GM18870 (cell line): ENCODE measurements around the gene IKZF3.
"Not testable (repeated sequence)": the region's sequence is repeated elsewhere in the genome, so short reads cannot be mapped to it uniquely, and the experiment has no call there.

Experiments used
- ATAC-seq: cut with Tn5 transposase; IDR thresholded peaks from one replicate; pipeline ENCODE4 v1.9.1; 2021; ENCODE audit warnings: moderate library complexity; ENCODE audit not compliant: unreplicated experiment

The IKZF3 gene

DNA sequence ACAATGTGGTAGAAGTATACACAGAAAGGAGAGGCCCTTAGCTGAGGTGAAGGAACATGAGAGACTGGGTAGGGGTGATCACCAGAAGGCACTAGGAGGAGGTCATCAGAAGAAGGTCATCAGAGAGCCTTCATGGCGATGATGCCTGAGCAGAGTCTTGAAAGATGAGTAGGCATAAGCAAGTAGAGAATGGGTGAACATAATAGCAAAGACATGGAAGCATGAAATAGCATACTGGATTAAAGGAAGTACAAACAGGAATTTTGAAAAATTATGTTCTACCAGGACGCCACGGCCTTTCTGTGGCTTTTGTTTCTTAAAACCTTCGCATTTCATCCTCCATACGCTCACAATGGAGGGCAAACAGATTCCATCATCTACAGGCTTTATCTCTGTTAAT lies 2.9 kb downstream of the IKZF3 start:
- ATAC-seq, result no peak

DNA sequence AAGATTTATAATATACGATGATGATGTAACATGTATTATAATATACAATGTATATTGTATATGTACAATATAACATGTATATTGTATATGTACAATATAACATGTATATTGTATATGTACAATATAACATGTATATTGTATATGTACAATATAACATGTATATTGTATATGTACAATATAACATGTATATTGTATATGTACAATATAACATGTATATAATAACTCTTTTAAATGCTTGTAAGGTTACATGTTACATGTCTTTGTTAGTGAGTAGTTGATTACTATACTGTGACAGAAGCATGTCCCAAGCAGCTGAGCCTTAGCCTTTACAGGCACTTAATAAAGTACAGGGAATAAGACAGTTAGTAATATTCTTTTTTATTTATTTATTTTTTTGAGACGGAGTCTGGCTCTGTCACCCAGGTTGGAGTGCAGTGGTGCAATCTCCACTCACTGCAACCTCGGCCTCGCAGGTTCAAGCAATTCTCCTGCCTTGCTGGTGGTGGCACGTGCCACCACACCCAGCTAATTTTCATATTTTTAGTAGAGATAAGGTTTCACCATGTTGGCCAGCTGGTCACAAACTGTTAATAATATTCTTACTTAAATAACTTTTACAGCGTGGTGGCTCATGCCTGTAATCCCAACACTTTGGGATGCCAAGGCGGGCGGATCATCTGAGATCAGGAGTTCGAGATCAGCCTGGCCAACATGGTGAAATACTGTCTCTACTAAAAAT lies 8.0 kb downstream of the IKZF3 start:
- ATAC-seq, result not testable (repeated sequence)

- no peak for ATAC-seq
Observed at GRCh38 chr17:39854909-39855308, 9.2 kb downstream of the IKZF3 start.

DNA sequence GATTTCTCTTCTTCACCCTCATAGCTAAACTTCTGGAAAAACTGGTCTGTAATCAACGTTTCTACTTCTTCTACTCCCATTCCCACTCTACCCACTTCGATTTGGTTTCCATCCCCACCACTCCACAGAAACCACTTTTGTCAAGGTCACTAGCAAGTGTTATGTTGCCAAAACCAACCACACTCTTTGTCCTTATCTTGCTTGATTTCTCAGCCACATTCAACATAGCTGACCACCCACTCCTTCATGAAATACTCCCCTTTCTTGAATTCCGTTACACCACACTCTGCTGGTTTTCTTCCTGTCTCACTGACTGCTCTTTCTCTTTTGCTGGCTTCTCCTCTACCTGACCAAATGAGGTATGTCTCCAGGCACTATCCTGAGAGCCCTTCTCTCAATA lies 11.9 kb downstream of the IKZF3 start:
- ATAC-seq, result no peak

DNA sequence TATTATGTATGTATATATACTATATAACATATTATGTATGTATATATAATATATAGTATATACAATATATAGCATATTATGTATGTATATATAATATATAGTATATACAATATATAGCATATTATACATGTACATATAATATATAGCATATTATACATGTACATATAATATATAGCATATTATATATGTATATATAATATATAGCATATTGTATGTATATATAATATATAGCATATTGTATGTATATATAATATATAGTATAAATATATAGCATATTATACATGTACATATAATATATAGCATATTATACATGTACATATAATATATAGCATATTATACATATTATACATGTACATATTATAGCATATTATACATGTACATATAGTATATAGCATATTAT lies 13.9 kb downstream of the IKZF3 start:
- not testable (repeated sequence) for ATAC-seq

DNA sequence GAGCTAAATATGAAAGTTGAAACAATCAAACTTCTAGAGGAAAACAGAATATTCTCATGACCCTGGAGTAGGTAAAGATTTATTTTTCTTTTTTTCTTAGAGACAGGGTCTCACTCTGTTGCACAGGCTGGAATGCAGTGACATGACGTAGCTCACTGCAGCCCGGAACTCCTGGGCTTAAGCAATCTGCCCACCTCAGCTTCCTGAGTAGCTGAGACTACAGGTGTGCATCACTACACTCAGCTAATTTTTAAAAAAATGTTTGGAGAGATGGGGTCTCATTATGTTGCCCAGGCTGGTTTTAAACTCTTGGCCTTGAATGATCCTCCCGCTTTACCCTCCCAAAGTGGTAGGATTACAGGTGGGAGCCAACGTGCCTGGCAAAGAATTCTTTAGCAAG lies 15.5 kb downstream of the IKZF3 start:
- no peak for ATAC-seq

GRCh38 chr17:39846205-39846604 lies 17.9 kb downstream of the IKZF3 start:
- ATAC-seq, result no peak

DNA sequence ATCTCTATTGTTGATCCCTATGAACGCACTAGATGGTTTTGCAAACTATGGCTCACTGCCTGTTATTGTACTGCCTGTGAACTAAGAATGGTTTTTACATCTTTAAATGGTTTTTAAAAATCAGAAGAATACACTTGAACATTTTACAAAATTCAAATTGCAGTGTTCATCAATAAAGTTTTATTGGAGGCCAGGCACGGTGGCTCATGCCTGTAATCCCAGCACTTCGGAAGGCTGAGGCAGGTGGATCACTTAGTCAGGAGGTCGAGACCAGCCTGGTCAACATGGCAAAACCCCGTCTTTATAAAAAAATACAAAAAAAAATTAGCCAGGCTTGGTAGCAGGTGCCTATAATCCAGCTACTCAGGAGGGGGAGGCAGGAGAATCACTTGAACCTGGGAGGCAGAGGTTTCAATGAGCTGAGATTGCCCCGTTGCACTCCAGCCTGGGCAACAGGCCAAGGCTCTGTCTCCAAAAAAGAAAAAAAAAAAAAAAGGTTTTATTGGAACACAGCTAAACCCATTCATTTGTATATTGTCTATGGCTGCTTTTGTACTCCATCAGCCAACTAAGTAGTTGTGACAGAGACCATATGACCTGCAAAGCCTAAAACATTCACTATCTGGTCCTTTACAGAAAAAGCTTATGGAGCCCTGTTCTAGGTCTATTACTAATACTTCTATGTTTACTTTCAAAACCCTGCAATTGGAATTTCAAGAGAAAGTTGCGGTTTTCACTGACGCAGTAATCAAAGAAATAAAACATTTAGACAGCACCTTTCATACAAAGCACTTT lies 18.9 kb downstream of the IKZF3 start:
- ATAC-seq, result no peak

GRCh38 chr17:39841134-39841683 lies 22.9 kb downstream of the IKZF3 start:
- no peak for ATAC-seq

GRCh38 chr17:39838784-39839183 lies 25.3 kb downstream of the IKZF3 start:
- no peak for ATAC-seq

- ATAC-seq, result no peak
Observed at GRCh38 chr17:39838057-39838456, 26.1 kb downstream of the IKZF3 start.

DNA sequence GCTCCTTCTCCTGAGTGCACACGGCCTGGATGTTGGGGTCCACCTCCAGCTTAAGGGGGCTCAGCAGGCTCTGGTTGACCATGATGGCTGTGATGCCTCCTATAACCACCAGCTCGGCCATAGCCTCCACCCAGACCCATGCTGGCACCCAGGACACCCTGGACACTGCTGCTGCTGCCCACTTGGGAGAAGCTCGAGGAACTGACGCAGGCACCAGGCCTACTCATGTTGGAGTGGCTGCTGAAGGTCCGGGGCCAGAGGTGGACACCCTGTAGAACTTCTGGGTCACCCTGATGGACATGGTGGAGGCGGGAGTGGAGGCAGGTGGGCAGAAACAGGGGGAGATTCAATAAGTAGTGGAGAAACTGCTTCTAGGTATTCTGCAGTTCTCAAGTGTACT lies 28.0 kb downstream of the IKZF3 start:
- ATAC-seq, result no peak

DNA sequence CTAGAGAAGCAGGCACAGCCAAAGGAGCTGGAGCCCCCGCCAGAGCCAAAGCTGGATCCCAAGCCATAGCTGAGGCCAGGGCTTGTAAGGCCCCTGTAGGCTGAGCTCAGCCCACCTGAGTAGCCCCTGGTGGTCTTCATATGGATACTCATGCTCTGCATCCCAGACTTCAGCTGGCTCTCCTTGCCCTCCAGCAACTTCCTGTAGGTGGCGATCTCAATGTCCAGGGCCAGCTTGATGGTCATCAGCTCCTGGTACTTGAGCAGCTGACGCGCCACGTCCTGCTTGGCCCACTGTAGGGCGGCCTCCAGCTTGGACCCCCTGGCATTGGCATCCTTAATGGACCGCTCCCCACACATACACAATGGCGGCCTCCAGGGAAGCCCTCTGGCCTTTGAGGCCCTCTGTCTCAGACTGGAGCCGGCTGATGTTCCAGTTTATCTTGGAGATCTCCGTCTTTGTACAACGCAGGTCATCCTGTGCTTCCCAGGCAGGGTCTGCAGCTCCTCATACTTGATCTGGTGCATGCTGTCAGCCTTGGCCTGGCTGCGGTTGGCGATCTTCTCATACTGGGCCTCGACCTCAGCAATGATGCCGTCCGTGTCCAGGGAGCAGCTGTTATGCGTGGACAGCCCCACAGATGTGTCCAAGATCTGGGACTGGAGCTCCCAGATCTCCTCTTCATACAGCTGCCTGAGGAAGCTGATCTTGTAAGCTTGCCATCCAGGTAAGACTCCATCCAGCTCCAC lies 28.9 kb downstream of the IKZF3 start:
- no peak for ATAC-seq

- ATAC-seq, result no peak
Observed at GRCh38 chr17:39834017-39834416, 30.1 kb downstream of the IKZF3 start.

DNA sequence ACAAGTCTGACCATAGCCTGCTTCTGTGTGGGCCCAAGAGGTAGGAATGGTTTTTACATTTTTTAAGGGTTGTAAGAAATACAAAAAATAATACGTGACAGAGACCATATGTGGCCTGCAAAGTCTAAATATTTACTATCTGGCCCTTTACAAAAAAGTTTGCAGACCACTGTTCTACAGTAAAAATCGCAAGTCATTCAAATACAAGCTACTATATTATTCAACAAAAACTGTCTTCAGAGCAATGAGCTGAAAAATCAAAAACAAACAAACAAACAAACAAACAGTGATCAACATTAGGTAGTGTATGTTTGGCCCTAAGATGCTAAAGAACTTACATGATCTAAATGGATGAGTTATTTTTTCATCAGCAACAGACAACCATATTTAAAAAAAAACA lies 32.5 kb downstream of the IKZF3 start:
- ATAC-seq, result no peak

- ATAC-seq, result no peak
Observed at GRCh38 chr17:39828443-39828842, 35.7 kb downstream of the IKZF3 start.

DNA sequence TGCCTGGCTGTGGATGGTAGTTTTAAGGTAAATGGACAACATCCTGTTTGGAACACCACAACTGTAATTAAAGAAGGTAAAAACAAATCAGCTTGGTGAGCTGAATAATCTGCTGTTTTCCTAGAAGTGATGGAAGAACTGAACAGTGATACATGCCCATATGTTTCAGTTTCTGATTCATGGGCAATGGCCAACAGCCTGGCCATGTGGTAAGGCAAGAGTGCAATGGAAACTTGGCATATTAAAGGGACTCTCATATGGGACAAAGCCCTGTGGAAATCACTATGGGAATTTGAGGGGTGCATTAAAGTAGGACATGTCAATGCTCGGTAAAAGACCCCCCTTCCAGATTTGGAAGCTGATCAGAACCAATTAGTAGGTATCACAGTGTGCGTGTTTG lies 37.8 kb downstream of the IKZF3 start:
- no peak for ATAC-seq

DNA sequence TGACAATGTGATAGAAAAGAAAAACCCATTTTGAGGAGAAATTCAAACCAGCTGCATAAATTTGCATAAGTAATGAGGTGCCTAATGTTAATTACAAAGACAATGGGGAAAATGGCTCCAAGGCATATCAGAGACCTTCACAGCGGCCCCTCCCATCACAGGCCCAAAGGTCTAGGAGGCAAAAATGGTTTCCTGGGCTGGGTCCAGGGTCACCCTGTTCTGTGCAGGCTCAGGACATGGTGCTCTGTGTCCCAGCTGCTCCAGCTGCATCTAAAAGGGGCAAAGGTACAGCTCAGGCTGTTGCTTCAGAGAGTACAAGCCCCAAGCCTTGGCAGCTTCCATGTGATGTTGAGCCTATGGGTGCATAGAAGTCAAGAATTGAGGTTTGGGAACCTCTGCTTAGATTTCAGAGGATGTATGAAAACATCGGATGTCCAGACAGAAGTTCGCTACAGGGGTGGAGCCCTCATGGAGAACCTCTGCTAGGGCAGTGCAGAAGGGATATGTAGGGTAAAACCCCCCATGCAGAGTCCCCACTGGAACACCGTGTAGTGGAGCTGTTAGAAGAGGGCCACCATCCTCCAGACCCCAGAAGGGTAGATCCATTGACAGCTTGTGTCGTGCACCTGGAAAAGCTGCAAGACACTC lies 40.6 kb downstream of the IKZF3 start:
- no peak for ATAC-seq

DNA sequence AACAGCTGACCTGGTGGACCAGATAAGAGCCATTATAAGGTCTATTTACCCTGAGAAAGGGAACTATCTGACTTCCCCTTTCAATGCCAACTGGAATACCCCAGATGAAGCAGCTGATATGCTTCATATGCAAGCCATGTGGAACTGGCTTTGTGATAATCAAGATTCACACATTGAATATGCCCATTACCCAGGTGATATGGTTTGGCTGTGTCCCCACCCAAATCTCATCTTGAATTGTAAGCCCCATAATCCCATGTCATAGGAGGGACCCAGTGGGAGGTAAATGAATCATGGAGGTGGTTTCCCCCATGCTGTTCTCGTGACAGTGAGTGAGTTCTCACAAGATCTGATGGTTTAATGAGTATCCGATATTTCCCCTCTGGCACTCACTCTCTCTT lies 42.1 kb downstream of the IKZF3 start:
- ATAC-seq, result no peak

GRCh38 chr17:39820987-39821386 lies 43.1 kb downstream of the IKZF3 start:
- no peak for ATAC-seq

- ATAC-seq, result no peak
Observed at GRCh38 chr17:39820541-39820940, 43.6 kb downstream of the IKZF3 start.
